Body of pancreas (tissue), 4 donors: ENCODE results near the gene PNPLA5.

ENCODE experiments used
- CTCF ChIP-seq, 7 experiments: fragments of 450-650 bp in 4 of 7; fragments of 200-600 bp in 3 of 7; sonication (generic) in 3 of 7; IDR thresholded peaks; one replicate each; pipeline ENCODE4 v1.5.1; 2016 to 2019; ENCODE audit warnings: antibody characterized with exemption in 7 of 7
- POLR2A ChIP-seq, 3 donors: fragments of 450-650 bp; IDR thresholded peaks; one replicate each; pipeline ENCODE4 v1.6.1; 2016; ENCODE audit warnings: antibody characterized with exemption in 3 of 3, mild to moderate bottlenecking in 2 of 3

GRCh38 chr22:43860126-43860525 lies 31.7 kb downstream of the PNPLA5 start:
- TF ChIP-seq CTCF (IDR thresholded peaks at IDR 0.05) (no peak), POLR2A (IDR thresholded peaks at IDR 0.05) (no peak)
